Measurements from ENCODE around the gene XXYLT1. TPM values are rescaled to one million over a fixed set of nuclear protein-coding genes. Genes with fewer than 3 reads are reported as not detected.

Gene XXYLT1
- total RNA-seq, 1 experiment from 2014 or later = 23.4 TPM

DNA sequence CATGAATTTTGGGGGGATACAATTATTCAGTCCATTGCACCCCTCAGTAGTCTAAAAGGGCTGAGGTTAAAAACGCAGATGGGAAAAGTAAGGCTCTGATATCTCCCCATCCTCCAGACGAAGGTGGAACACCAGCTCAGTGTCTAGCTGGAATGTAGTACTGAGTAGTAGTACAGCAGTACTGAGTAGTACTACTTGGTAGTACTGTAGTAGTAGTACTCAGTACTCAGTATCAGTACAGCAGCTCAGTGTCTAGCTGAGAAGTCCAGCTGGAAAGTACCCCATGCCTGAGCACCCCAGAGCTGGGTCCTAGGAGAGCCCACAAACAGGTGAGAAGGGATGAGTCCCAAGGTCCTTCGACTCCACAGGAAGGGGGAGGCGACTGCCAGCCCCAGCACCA lies 148.7 kb downstream of the XXYLT1 start:
- peaks cover 33% of the 10 kb centered on the region for H3K4me1 Mint-ChIP-seq
- TF ChIP-seq ETV6 (CRISPR knock-in tag; IDR thresholded peaks at IDR 0.05) (no peak), ZNF396 (CRISPR knock-in tag; IDR thresholded peaks at IDR 0.05; ENCODE audit: borderline replicate concordance) (no peak), ZNF121 (CRISPR knock-in tag; IDR thresholded peaks at IDR 0.05) (no peak), ZNF416 (CRISPR knock-in tag; IDR thresholded peaks at IDR 0.05) (no peak), ZNF219 (CRISPR knock-in tag; IDR thresholded peaks at IDR 0.05; ENCODE audit: borderline replicate concordance) (no peak)
- TF ChIP-seq, protein P1, sequence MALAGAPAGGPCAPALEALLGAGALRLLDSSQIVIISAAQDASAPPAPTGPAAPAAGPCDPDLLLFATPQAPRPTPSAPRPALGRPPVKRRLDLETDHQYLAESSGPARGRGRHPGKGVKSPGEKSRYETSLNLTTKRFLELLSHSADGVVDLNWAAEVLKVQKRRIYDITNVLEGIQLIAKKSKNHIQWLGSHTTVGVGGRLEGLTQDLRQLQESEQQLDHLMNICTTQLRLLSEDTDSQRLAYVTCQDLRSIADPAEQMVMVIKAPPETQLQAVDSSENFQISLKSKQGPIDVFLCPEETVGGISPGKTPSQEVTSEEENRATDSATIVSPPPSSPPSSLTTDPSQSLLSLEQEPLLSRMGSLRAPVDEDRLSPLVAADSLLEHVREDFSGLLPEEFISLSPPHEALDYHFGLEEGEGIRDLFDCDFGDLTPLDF (CRISPR knock-in tag; IDR thresholded peaks at IDR 0.05) = no peak
- TF ChIP-seq, protein P2, sequence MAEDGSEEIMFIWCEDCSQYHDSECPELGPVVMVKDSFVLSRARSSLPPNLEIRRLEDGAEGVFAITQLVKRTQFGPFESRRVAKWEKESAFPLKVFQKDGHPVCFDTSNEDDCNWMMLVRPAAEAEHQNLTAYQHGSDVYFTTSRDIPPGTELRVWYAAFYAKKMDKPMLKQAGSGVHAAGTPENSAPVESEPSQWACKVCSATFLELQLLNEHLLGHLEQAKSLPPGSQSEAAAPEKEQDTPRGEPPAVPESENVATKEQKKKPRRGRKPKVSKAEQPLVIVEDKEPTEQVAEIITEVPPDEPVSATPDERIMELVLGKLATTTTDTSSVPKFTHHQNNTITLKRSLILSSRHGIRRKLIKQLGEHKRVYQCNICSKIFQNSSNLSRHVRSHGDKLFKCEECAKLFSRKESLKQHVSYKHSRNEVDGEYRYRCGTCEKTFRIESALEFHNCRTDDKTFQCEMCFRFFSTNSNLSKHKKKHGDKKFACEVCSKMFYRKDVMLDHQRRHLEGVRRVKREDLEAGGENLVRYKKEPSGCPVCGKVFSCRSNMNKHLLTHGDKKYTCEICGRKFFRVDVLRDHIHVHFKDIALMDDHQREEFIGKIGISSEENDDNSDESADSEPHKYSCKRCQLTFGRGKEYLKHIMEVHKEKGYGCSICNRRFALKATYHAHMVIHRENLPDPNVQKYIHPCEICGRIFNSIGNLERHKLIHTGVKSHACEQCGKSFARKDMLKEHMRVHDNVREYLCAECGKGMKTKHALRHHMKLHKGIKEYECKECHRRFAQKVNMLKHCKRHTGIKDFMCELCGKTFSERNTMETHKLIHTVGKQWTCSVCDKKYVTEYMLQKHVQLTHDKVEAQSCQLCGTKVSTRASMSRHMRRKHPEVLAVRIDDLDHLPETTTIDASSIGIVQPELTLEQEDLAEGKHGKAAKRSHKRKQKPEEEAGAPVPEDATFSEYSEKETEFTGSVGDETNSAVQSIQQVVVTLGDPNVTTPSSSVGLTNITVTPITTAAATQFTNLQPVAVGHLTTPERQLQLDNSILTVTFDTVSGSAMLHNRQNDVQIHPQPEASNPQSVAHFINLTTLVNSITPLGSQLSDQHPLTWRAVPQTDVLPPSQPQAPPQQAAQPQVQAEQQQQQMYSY (CRISPR knock-in tag; IDR thresholded peaks at IDR 0.05) = no peak
- TF ChIP-seq, protein P3, sequence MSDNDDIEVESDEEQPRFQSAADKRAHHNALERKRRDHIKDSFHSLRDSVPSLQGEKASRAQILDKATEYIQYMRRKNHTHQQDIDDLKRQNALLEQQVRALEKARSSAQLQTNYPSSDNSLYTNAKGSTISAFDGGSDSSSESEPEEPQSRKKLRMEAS (CRISPR knock-in tag; IDR thresholded peaks at IDR 0.05) = no peak
- CTCF ChIA-PET = interaction anchor here (0.6 to 1.9 kb wide), 5 partner anchors 15 to 410 kb away, joined by 3 to 9 read pairs (median 4); no protein-coding TSS in a partner anchor

DNA sequence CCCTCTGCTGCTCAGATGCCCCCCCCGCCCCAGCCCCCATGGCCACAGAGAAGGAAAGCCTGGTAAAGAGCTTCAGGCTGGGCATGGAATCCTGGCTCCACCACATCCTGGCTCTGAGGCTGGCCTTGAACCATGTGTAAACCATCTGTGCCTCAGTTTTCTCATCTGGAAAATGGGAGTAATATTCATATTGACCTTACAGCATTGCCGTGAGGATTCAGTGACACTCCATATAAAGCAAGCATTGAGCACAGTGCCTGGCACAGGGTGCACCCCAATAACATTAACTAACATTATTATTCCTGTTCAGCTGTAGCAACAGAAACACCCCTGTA lies 150.7 kb downstream of the XXYLT1 start:
- Mint-ChIP-seq H3K4me3 (no peak overlapping the region), H3K4me1 (peaks cover 30% of the 10 kb centered on the region), H3K36me3 (no peaks in the 10 kb centered on the region), H3K27ac (peak overlapping the region; percentile 63; the same call in 1 of the 2 replicates), H3K9me3 (no peaks in the 10 kb centered on the region), H3K27me3 (ENCODE audit: low read depth) (no peaks in the 10 kb centered on the region)
- ATAC-seq (no peak), DNase-seq (ENCODE audit: low spot score) (no peak)
- CTCF ChIA-PET = interaction anchor here (0.5 to 2.0 kb wide), 6 partner anchors 13 to 438 kb away, joined by 3 to 10 read pairs (median 6); partner anchors contain the start of gene XXYLT1
- TF ChIP-seq GTF2I (CRISPR knock-in tag; conservative IDR thresholded peaks at IDR 0.05) = no peak
- no peak for TF ChIP-seq FOXJ3 (CRISPR knock-in tag; IDR thresholded peaks at IDR 0.05; ENCODE audit: borderline replicate concordance)
- no peak for TF ChIP-seq RORB (CRISPR knock-in tag; IDR thresholded peaks at IDR 0.05)
- TF ChIP-seq, protein P4, sequence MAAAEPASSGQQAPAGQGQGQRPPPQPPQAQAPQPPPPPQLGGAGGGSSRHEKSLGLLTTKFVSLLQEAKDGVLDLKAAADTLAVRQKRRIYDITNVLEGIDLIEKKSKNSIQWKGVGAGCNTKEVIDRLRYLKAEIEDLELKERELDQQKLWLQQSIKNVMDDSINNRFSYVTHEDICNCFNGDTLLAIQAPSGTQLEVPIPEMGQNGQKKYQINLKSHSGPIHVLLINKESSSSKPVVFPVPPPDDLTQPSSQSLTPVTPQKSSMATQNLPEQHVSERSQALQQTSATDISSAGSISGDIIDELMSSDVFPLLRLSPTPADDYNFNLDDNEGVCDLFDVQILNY (CRISPR knock-in tag; IDR thresholded peaks at IDR 0.05) = no peak
- no peak for TF ChIP-seq FOXP1 (CRISPR knock-in tag; IDR thresholded peaks at IDR 0.05; ENCODE audit: borderline replicate concordance)
- no peak for TF ChIP-seq ZNF671 (CRISPR knock-in tag; IDR thresholded peaks at IDR 0.05)
- POLR2A ChIA-PET = no interaction called here

More for the DNA sequence above, 148.7 kb downstream of the XXYLT1 start:
- Mint-ChIP-seq H3K4me3 (no peak overlapping the region), H3K27ac (no peak overlapping the region), H3K27me3 (ENCODE audit: low read depth) (no peaks in the 10 kb centered on the region), H3K9me3 (no peaks in the 10 kb centered on the region), H3K36me3 (no peaks in the 10 kb centered on the region)
- ATAC-seq (no peak), DNase-seq (ENCODE audit: low spot score) (no peak)
- POLR2A ChIA-PET = no interaction called here

DNA sequence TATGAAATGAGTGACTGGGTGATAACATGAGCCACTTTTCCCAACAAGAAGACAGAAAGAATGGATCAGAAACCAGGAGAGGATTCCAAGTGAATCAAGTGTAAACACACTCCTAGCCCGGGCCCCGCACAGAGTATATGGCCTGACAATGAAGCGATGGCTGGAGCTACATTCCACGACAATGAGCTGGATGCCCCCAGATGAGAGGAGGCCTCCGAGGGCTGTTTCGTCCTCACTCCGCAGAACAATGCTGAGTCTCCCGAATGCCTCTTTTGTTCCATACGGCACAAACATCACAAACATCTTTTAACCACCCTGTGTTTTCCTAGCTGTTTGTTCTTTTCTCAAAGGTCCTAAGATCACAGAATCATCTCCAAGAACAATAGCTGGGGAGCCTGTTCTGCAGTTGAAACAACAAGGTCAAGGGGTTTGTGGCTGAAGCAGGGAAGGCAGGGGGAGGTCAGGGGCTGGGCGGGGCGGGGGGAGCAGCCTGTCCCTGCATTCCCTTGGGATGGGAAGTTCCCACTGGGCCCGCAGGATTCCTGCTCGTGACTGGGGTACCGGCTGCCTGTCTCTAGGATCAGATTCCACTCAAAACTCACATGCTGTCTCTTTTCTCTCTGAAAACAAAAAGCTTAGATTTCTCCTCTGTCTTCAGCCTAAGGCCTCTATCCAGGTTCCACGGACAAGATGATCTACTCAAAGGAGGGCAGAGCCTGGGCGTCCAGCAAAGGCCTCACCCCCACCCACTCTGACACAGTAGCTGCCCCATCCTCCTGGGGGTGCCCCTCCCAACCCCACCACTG lies 151.3 kb downstream of the XXYLT1 start:
- POLR2A ChIA-PET = no interaction called here
- Mint-ChIP-seq H3K27me3 (ENCODE audit: low read depth) (no peaks in the 10 kb centered on the region), H3K9me3 (no peaks in the 10 kb centered on the region), H3K36me3 (no peaks in the 10 kb centered on the region), H3K4me3 (peak overlapping the region; percentile 24), H3K27ac (peak overlapping the region; percentile 82), H3K4me1 (peaks cover 29% of the 10 kb centered on the region)
- DNase-seq (ENCODE audit: low spot score) (peak; percentile 56), ATAC-seq (peak; percentile 85)
- CTCF ChIA-PET = interaction anchor here (0.5 to 2.0 kb wide), 11 partner anchors 13 to 437 kb away, joined by 3 to 10 read pairs (median 3); partner anchors contain the start of gene XXYLT1
- TF ChIP-seq, protein P5, sequence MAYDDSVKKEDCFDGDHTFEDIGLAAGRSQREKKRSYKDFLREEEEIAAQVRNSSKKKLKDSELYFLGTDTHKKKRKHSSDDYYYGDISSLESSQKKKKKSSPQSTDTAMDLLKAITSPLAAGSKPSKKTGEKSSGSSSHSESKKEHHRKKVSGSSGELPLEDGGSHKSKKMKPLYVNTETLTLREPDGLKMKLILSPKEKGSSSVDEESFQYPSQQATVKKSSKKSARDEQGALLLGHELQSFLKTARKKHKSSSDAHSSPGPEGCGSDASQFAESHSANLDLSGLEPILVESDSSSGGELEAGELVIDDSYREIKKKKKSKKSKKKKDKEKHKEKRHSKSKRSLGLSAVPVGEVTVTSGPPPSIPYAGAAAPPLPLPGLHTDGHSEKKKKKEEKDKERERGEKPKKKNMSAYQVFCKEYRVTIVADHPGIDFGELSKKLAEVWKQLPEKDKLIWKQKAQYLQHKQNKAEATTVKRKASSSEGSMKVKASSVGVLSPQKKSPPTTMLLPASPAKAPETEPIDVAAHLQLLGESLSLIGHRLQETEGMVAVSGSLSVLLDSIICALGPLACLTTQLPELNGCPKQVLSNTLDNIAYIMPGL (CRISPR knock-in tag; IDR thresholded peaks at IDR 0.05) = no peak
- no peak for TF ChIP-seq ATF1 (CRISPR knock-in tag; IDR thresholded peaks at IDR 0.05)
- no peak for TF ChIP-seq ZNF317 (CRISPR knock-in tag; IDR thresholded peaks at IDR 0.05; ENCODE audit: borderline replicate concordance, low read depth)
- no peak for TF ChIP-seq NFE2L1 (CRISPR knock-in tag; IDR thresholded peaks at IDR 0.05)
- TF ChIP-seq, protein P6, sequence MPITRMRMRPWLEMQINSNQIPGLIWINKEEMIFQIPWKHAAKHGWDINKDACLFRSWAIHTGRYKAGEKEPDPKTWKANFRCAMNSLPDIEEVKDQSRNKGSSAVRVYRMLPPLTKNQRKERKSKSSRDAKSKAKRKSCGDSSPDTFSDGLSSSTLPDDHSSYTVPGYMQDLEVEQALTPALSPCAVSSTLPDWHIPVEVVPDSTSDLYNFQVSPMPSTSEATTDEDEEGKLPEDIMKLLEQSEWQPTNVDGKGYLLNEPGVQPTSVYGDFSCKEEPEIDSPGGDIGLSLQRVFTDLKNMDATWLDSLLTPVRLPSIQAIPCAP (CRISPR knock-in tag; IDR thresholded peaks at IDR 0.05) = no peak
- TF ChIP-seq, protein P7, sequence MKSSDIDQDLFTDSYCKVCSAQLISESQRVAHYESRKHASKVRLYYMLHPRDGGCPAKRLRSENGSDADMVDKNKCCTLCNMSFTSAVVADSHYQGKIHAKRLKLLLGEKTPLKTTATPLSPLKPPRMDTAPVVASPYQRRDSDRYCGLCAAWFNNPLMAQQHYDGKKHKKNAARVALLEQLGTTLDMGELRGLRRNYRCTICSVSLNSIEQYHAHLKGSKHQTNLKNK (CRISPR knock-in tag; IDR thresholded peaks at IDR 0.05) = no peak
- TF ChIP-seq ZNF423 (CRISPR knock-in tag; IDR thresholded peaks at IDR 0.05) = no peak
- TF ChIP-seq GRHL2 (CRISPR knock-in tag; IDR thresholded peaks at IDR 0.05; ENCODE audit: insufficient replicate concordance, severe bottlenecking) = no peak
- no peak for TF ChIP-seq TP53 (CRISPR knock-in tag; IDR thresholded peaks at IDR 0.05)
- TF ChIP-seq ZNF232 (CRISPR knock-in tag; IDR thresholded peaks at IDR 0.05) = no peak

Data from WTC11 (cell line).